GM19099 (cell line): ENCODE measurements around the gene ANAPC16.

Experiments used
- POLR2A ChIP-seq: IDR thresholded peaks from 3 replicates; pipeline ENCODE4 v1.6.1; 2011; ENCODE audit warnings: low read depth; ENCODE audit not compliant: insufficient read length; ENCODE audit errors: extremely low read depth

Gene ANAPC16

DNA sequence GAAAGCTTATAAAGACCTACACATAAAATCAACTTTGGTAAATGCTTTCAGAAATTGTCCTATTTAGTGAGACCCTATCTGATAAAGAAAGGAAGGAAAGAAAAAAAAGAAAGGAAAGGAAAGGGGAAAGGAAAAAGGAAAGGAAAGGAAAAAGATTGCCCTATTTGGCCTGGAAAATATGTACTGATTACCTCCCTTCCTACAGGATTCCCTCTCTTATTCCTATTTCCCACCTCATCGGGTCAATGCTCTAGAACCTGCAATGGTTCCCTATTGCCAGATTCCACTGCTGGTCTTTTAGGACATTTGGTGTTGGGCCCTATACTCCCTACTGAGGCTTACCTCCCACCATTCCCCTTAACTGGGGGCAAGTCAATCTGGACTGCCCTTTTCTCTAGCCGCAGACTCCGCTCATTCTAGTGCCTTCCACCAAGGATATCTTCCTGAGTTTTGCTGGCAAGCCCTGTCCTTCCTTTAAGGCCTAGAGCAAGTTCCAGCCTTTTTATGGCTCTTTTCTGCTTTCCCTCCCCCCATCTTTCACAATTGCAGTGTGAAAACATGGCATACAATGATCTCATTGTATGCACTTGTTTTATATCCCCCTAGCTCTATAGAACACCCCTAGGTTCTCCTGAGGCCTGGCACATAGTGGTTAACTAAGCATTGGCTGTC lies 62.3 kb downstream of the ANAPC16 start:
- TF ChIP-seq POLR2A = no peak

DNA sequence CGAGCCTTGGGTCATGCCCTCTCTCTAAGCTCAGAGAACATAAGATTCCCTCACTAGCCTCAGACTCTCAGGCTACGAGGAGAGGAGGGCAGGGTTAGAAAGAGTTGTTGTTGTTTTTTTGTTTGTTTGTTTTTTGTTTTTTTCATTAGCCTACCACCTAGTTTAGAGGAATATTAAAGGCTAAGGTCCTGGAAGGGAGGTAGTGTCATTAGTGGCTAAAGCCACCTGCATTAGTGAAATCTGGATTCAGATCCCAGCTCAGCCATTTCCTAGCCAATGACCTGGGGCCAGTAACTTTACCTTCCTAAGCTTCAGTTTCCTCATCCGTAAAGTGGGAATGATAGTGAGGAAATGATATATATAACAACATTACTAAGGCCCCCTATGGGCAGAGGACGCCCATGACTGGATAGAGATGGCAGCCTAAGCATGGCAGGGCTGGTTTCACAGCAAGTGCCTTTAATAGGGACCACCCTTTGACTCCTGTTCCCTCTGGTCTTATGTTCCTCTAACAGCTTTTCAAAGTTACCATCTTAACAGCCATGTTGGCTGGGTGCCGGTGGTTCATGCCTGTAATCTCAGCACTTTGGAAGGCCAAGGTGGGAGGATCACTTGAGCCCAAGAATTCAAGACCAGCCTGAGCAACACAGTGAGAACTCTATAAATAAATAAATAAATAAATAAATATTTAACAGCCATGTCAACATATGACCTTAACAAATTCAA lies 63.0 kb downstream of the ANAPC16 start:
- no peak for TF ChIP-seq POLR2A

GRCh38 chr10:72283131-72283530 lies 67.3 kb downstream of the ANAPC16 start:
- TF ChIP-seq POLR2A = no peak
